Tibial artery (tissue), 4 donors: ENCODE results near the gene ADGRF3.
"Not testable (repeated sequence)": the region's sequence is repeated elsewhere in the genome, so short reads cannot be mapped to it uniquely, and the experiment has no call there.

Experiments used
- DNase-seq, 2 donors: peaks; one replicate each; pipeline ENCODE4 v3.0.0-alpha.2; 2019
- H3K27ac ChIP-seq, 2 donors: fragments of 200-600 bp; sonication (generic) in 1 of 2; 1 replicate in 1 of 2; 2 replicates in 1 of 2; pipeline ENCODE4 v1.5.1; 2018 to 2019; ENCODE audit warnings: mild to moderate bottlenecking in 1 of 2
- H3K27me3 ChIP-seq, 2 donors: fragments of 200-600 bp; sonication (generic) in 1 of 2; one replicate each; pipeline versions ENCODE4 v1.5.1 to v1.6.0; 2016 to 2019
- H3K36me3 ChIP-seq, 3 donors: fragments of 200-600 bp; sonication (generic) in 2 of 3; one replicate each; pipeline ENCODE4 v1.5.1; 2016 to 2019; ENCODE audit warnings: mild to moderate bottlenecking in 2 of 3
- H3K4me1 ChIP-seq, 4 donors: fragments of 200-600 bp; sonication (generic) in 2 of 4; 1 replicate in 3 of 4; 2 replicates in 1 of 4; pipeline ENCODE4 v1.5.1; 2016 to 2019
- H3K4me3 ChIP-seq, 2 donors: fragments of 200-600 bp; sonication (generic) in 1 of 2; 1 replicate in 1 of 2; 2 replicates in 1 of 2; pipeline ENCODE4 v1.5.1; 2018 to 2019; ENCODE audit warnings: mild to moderate bottlenecking in 2 of 2
- H3K9me3 ChIP-seq, 3 donors: fragments of 200-600 bp; sonication (generic) in 1 of 3; one replicate each; pipeline ENCODE4 v1.5.1; 2016 to 2019
- CTCF ChIP-seq, 2 experiments: fragments of 200-600 bp in 1 of 2; fragments of 450-650 bp in 1 of 2; IDR thresholded peaks; one replicate each; pipeline ENCODE4 v1.5.1; 2017 to 2019; ENCODE audit warnings: antibody characterized with exemption in 2 of 2, mild to moderate bottlenecking in 1 of 2, moderate library complexity in 1 of 2
- intact Hi-C: fragments of 100-400 bp; cut with DNase I; formaldehyde crosslinking; loops from one replicate; pipeline ENCODE4 v1.15.0; 2023; ENCODE audit warnings: low total_unique reads

Gene ADGRF3

GRCh38 chr2:26384183-26384582 lies 37.6 kb upstream of the ADGRF3 start:
- H3K4me3 ChIP-seq, result no peak overlapping the region
- H3K27ac ChIP-seq, result no peak overlapping the region
- TF ChIP-seq CTCF (IDR thresholded peaks at IDR 0.05), result no peak
- intact Hi-C loops, result no loop called here
- no peaks in the 10 kb centered on the region for H3K9me3 ChIP-seq
- no peak for DNase-seq
- no peaks in the 10 kb centered on the region for H3K4me1 ChIP-seq
- H3K27me3 ChIP-seq, result no peaks in the 10 kb centered on the region
- peaks cover 4 to 22% (median 5%) of the 10 kb centered on the region in 3 donors for H3K36me3 ChIP-seq

- no peaks in the 10 kb centered on the region for H3K4me1 ChIP-seq
- no peak for TF ChIP-seq CTCF (IDR thresholded peaks at IDR 0.05)
- no peak overlapping the region for H3K4me3 ChIP-seq
- no peaks in the 10 kb centered on the region for H3K9me3 ChIP-seq
- intact Hi-C loops, result no loop called here
- H3K27ac ChIP-seq, result no peak overlapping the region
- H3K27me3 ChIP-seq, result no peaks in the 10 kb centered on the region
- peaks cover 0 to 22% (median 3%) of the 10 kb centered on the region in 3 donors for H3K36me3 ChIP-seq
- DNase-seq, result no peak
These were observed 36.0 kb upstream of the ADGRF3 start for GRCh38 chr2:26382564-26382963.

GRCh38 chr2:26380281-26380680 lies 33.7 kb upstream of the ADGRF3 start:
- Histone ChIP-seq H3K9me3 (no peaks in the 10 kb centered on the region), H3K27ac (no peak overlapping the region), H3K4me3 (no peak overlapping the region), H3K36me3 (peaks cover 3 to 36% (median 4%) of the 10 kb centered on the region in 3 donors), H3K27me3 (no peaks in the 10 kb centered on the region), H3K4me1 (no peaks in the 10 kb centered on the region)
- intact Hi-C loops, result no loop called here
- no peak for TF ChIP-seq CTCF (IDR thresholded peaks at IDR 0.05)
- DNase-seq, result no peak

GRCh38 chr2:26376799-26377198 lies 30.2 kb upstream of the ADGRF3 start:
- Histone ChIP-seq H3K27ac (no peak overlapping the region), H3K36me3 (peaks cover 3 to 54% (median 32%) of the 10 kb centered on the region in 3 donors), H3K4me3 (no peak overlapping the region), H3K27me3 (no peaks in the 10 kb centered on the region), H3K4me1 (no peaks in the 10 kb centered on the region), H3K9me3 (no peaks in the 10 kb centered on the region)
- TF ChIP-seq CTCF (IDR thresholded peaks at IDR 0.05), result no peak
- intact Hi-C loops, result no loop called here
- no peak for DNase-seq

- H3K9me3 ChIP-seq, H3K4me3 ChIP-seq, H3K27me3 ChIP-seq, DNase-seq, H3K4me1 ChIP-seq, H3K27ac ChIP-seq, intact Hi-C loops: not testable (repeated sequence)
- peaks cover 7 to 49% (median 36%) of the 10 kb centered on the region in 3 donors for H3K36me3 ChIP-seq
These were observed 24.3 kb upstream of the ADGRF3 start for GRCh38 chr2:26370909-26371308.

GRCh38 chr2:26369664-26370063 lies 23.1 kb upstream of the ADGRF3 start:
- H3K27me3 ChIP-seq, H3K4me1 ChIP-seq, H3K4me3 ChIP-seq, H3K27ac ChIP-seq, DNase-seq, intact Hi-C loops, H3K9me3 ChIP-seq: not testable (repeated sequence)
- peaks cover 7 to 37% (median 26%) of the 10 kb centered on the region in 3 donors for H3K36me3 ChIP-seq

GRCh38 chr2:26366957-26367356 lies 20.4 kb upstream of the ADGRF3 start:
- H3K4me3 ChIP-seq, result no peak overlapping the region
- intact Hi-C loops, result no loop called here
- no peaks in the 10 kb centered on the region for H3K4me1 ChIP-seq
- TF ChIP-seq CTCF (IDR thresholded peaks at IDR 0.05), result no peak
- H3K9me3 ChIP-seq, result no peaks in the 10 kb centered on the region
- no peak overlapping the region for H3K27ac ChIP-seq
- peaks cover 4 to 14% (median 7%) of the 10 kb centered on the region in 3 donors for H3K36me3 ChIP-seq
- H3K27me3 ChIP-seq, result no peaks in the 10 kb centered on the region
- DNase-seq, result no peak
